Rectal smooth muscle tissue (tissue), 1 donor: ENCODE data around the gene PAQR4.

Experiments used
- H3K27ac ChIP-seq: one replicate; pipeline ENCODE4 v1.7.0; 2013; ENCODE audit warnings: low read depth, low read length, inconsistent platforms
- H3K27me3 ChIP-seq: one replicate; pipeline ENCODE4 v1.7.0; 2013; ENCODE audit warnings: low read length; ENCODE audit not compliant: control insufficient read depth, insufficient read depth
- H3K36me3 ChIP-seq: one replicate; pipeline ENCODE4 v1.7.0; 2013; ENCODE audit warnings: low read length; ENCODE audit not compliant: control insufficient read depth, insufficient read depth
- H3K4me1 ChIP-seq: one replicate; pipeline ENCODE4 v1.7.0; 2013; ENCODE audit warnings: low read length; ENCODE audit not compliant: control insufficient read depth, insufficient read depth
- H3K4me3 ChIP-seq: one replicate; pipeline ENCODE4 v1.7.0; 2013; ENCODE audit warnings: low read length
- H3K9ac ChIP-seq: one replicate; pipeline ENCODE4 v1.7.0; 2013; ENCODE audit warnings: low read length

The PAQR4 gene

DNA sequence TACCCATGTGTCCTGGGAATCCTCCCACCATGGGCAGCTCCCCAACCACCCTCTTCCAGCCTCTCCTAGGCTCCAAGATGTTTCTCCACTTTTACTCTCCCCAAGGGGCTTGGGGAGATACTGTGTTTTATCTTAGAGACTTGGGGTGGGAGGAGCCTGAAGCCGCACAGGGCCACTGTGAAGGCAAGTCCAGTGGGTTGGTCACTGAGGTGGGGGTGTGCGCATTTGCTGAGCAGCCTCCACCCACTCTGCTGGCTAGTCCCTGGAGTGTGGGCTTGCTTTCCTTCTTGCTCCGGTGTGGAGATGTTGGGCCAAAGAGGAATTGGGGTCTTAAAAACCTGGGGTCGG lies 39.5 kb downstream of the PAQR4 start:
- no peak overlapping the region for H3K4me3 ChIP-seq
- no peaks in the 10 kb centered on the region for H3K36me3 ChIP-seq
- no peak overlapping the region for H3K27ac ChIP-seq
- peaks cover 12% of the 10 kb centered on the region for H3K27me3 ChIP-seq
- H3K9ac ChIP-seq, result no peak overlapping the region
- no peaks in the 10 kb centered on the region for H3K4me1 ChIP-seq

DNA sequence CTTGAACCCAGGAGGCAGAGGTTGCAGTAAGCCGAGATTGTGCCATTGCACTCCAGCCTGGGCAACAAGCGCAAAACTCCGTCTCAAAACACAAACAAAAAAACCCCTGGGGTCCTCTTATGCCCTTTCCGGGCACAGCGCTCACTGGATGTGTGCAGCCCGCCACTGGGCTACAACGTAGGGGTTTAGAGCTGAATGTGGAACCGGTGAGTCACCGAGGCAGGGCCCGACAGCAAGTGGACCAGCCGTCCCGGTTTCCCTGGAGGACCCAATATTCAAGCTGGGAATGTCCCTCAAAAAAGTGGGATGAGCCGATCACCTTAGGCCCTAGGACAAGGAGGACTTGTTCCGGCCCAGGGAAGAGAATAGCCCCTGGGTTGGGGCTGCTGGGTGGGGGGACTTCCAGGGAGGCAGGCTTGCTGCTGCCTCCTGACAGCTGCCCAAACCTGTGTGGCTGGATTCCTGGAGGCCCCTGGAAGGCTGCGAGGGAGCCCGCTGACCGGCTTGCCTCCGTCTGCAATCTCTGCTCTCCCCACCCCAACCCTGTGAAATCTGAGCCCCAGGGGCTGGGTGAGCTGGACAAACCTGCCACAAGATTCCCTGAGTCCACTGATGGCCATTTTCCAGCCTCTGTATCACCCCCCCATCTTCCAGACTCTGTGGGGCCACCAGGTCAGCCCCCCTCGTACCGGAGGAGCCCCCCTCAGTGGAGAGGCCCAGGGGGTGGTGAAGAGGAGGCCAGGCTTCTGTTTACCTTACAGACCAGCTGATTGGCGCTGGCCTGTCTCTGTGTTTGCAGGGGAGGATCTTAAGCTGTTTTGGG lies 40.6 kb downstream of the PAQR4 start:
- no peaks in the 10 kb centered on the region for H3K36me3 ChIP-seq
- H3K4me3 ChIP-seq, result no peak overlapping the region
- H3K4me1 ChIP-seq, result no peaks in the 10 kb centered on the region
- peaks cover 12% of the 10 kb centered on the region for H3K27me3 ChIP-seq
- H3K9ac ChIP-seq, result no peak overlapping the region
- H3K27ac ChIP-seq, result no peak overlapping the region

DNA sequence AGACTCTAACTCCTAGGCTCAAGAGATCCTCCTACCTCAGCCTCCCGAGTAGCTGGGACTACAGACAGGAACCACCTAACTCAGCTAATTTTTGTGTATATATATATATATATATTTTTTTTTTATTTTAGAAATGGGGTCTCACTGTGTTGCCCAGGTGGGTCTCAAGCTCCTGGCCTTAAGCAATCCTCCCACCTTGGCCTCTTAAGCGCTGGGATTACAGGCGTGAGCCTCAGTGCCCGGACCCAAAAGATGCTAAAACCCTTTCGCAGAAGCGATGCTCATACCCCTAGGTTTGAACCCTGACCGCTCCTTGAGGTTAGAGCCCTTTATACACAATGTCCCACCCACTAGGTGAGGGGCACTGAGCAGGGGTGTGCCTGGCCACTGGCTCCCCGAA lies 41.4 kb downstream of the PAQR4 start:
- H3K36me3 ChIP-seq, result no peaks in the 10 kb centered on the region
- peaks cover 12% of the 10 kb centered on the region for H3K27me3 ChIP-seq
- no peak overlapping the region for H3K27ac ChIP-seq
- no peak overlapping the region for H3K9ac ChIP-seq
- H3K4me1 ChIP-seq, result no peaks in the 10 kb centered on the region
- H3K4me3 ChIP-seq, result no peak overlapping the region

DNA sequence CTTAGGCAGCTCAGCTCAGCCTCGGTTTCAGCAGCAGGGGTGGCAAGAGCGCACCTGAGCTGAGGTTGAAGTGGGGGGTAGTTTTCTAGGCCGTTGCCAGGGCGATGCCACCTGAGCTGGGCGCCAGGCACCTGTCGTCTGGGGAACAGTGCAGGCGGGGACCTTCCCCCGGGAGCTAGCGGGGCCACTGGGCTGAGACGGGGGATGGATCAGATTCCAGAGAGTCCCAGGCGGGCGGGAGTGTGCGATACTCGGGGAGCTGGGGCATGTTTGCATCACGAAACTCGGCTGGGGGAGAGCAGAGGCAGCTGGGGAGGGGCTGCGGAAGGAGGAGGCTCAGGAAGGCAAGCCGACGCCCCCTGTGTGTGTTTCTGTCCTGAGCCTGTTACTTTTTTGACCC lies 43.1 kb downstream of the PAQR4 start:
- Histone ChIP-seq H3K4me1 (no peaks in the 10 kb centered on the region), H3K27ac (no peak overlapping the region), H3K9ac (no peak overlapping the region), H3K4me3 (no peak overlapping the region), H3K27me3 (peaks cover 17% of the 10 kb centered on the region), H3K36me3 (no peaks in the 10 kb centered on the region)

- H3K4me3 ChIP-seq, result no peak within 1 kb of the TSS
- H3K36me3 ChIP-seq, result no peaks in the 10 kb centered on the region
- H3K27me3 ChIP-seq, result peaks cover 17% of the 10 kb centered on the region
- no peak within 1 kb of the TSS for H3K9ac ChIP-seq
- no peaks in the 10 kb centered on the region for H3K4me1 ChIP-seq
- no peak within 1 kb of the TSS for H3K27ac ChIP-seq
These were observed 43.8 kb downstream of the PAQR4 start, which contains the start of gene CLDN9 for GRCh38 chr16:3012828-3013420. Gene CLDN9 (plus strand): TSS chr16:3012923. CDS start chr16:3013363, 440 bp downstream.

DNA sequence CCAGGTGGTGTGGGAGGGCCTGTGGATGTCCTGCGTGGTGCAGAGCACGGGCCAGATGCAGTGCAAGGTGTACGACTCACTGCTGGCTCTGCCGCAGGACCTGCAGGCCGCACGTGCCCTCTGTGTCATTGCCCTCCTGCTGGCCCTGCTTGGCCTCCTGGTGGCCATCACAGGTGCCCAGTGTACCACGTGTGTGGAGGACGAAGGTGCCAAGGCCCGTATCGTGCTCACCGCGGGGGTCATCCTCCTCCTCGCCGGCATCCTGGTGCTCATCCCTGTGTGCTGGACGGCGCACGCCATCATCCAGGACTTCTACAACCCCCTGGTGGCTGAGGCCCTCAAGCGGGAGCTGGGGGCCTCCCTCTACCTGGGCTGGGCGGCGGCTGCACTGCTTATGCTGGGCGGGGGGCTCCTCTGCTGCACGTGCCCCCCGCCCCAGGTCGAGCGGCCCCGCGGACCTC lies 44.4 kb downstream of the PAQR4 start:
- Histone ChIP-seq H3K36me3 (no peaks in the 10 kb centered on the region), H3K9ac (no peak overlapping the region), H3K27ac (no peak overlapping the region), H3K4me1 (no peaks in the 10 kb centered on the region), H3K27me3 (peaks cover 12% of the 10 kb centered on the region), H3K4me3 (no peak overlapping the region)

- H3K9ac ChIP-seq, result no peak overlapping the region
- H3K4me3 ChIP-seq, result no peak overlapping the region
- H3K27ac ChIP-seq, result no peak overlapping the region
- H3K27me3 ChIP-seq, result peaks cover 9% of the 10 kb centered on the region
- no peaks in the 10 kb centered on the region for H3K4me1 ChIP-seq
- no peaks in the 10 kb centered on the region for H3K36me3 ChIP-seq
These were observed 45.0 kb downstream of the PAQR4 start for GRCh38 chr16:3013998-3014690.

DNA sequence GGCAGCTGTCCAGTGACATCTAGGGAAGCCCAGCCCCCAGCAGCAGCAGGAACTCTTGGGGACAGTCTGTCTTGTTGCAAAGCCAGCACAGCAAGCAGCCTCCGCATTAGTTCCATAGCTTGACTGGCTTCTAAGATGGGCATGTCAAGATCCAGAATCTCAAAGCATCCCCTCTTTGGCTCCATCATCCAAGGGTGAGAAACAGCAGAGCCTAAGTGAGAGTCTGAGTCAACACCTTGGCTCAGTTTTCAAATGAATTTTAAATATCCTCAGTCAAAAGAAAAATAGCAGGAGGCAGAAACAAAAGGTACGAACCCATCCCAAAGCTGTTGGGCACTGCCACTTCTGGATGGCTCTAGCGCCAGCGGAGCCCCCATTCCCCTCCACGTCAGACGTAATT lies 45.8 kb downstream of the PAQR4 start:
- peaks cover 9% of the 10 kb centered on the region for H3K27me3 ChIP-seq
- H3K4me1 ChIP-seq, result peaks cover 1% of the 10 kb centered on the region
- no peak overlapping the region for H3K27ac ChIP-seq

GRCh38 chr16:3015865-3016521 lies 46.8 kb downstream of the PAQR4 start:
- no peak overlapping the region for H3K27ac ChIP-seq
- no peak overlapping the region for H3K9ac ChIP-seq
- no peaks in the 10 kb centered on the region for H3K36me3 ChIP-seq
- peaks cover 2% of the 10 kb centered on the region for H3K4me1 ChIP-seq
- H3K4me3 ChIP-seq, result no peak overlapping the region
- H3K27me3 ChIP-seq, result peaks cover 9% of the 10 kb centered on the region

More for the DNA sequence above, 45.8 kb downstream of the PAQR4 start:
- Histone ChIP-seq H3K9ac (no peak overlapping the region), H3K4me3 (no peak overlapping the region), H3K36me3 (no peaks in the 10 kb centered on the region)

GRCh38 chr16:3017344-3017743 lies 48.2 kb downstream of the PAQR4 start:
- Histone ChIP-seq H3K27ac (no peak overlapping the region), H3K4me3 (no peak overlapping the region), H3K27me3 (peaks cover 6% of the 10 kb centered on the region), H3K9ac (no peak overlapping the region), H3K36me3 (no peaks in the 10 kb centered on the region), H3K4me1 (peaks cover 8% of the 10 kb centered on the region)

DNA sequence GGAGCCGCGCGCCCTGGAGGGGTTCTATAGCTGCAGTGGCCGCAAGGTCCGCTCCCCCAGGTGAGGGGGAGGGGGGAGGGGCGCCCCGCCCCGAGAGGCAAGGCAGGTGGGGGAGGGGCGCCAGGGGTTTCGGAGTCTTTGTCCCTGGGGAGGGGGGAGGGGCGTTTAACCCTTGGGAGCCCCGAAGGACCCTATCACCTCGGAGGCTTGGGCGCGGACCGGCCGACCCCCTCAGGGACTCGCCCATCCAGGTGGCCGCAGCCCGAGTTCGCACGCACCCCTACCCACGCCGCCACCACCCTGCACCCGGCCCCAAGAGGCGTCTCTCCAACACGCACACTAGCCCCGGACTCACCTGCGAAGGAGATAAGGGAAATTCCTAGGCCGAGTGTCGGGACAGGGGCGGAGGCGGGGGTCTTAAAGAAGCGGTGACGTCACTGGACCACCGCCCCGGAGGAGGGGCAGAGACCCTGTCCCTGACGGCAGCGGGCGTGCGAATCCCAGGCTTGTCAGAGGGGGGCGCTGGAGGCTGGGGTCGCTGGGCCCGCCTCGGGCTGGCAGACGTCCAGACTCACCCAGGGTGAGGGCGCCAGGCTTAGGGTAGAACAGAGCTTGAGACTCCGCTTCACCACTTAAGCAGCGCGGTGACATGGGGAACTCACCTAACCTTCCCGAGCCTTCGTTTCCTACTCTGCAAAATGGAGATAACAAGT lies 48.8 kb downstream of the PAQR4 start, which contains the start of gene CLDN6:
CLDN6 (minus strand) TSS at position 390 of the 713 bp plus-strand sequence. CDS start 2,162 bp downstream, outside the sequence.
- Histone ChIP-seq H3K27ac (no peak within 1 kb of the TSS), H3K4me3 (no peak within 1 kb of the TSS), H3K4me1 (peaks cover 14% of the 10 kb centered on the region)

More for the DNA sequence above, 48.8 kb downstream of the PAQR4 start, which contains the start of gene CLDN6:
- no peak within 1 kb of the TSS for H3K9ac ChIP-seq
- H3K27me3 ChIP-seq, result peaks cover 5% of the 10 kb centered on the region
- no peaks in the 10 kb centered on the region for H3K36me3 ChIP-seq
